GM12864 (cell line): ENCODE measurements around the gene GPS2.
"Not testable (repeated sequence)": the region's sequence is repeated elsewhere in the genome, so short reads cannot be mapped to it uniquely, and the experiment has no call there.

Experiments
- DNase-seq: peaks from one replicate; pipeline ENCODE4 v3.0.0-alpha.2; 2011; ENCODE audit warnings: low read depth
- H3K4me3 ChIP-seq: 2 replicates; pipeline ENCODE4 v1.5.1; 2011; ENCODE audit warnings: mild to moderate bottlenecking, low read depth, low read length, control low read depth
- CTCF ChIP-seq: IDR thresholded peaks from 2 replicates; pipeline ENCODE4 v1.5.1; 2011; ENCODE audit warnings: low read depth, mild to moderate bottlenecking, moderate library complexity, low read length, control low read depth, inconsistent platforms; ENCODE audit errors: missing control alignments

Gene GPS2

GRCh38 chr17:7336240-7337175 is 21.3 kb upstream of the GPS2 start, which contains the start of gene ACAP1:
TSS of gene ACAP1 (plus strand) at chr17:7336529. CDS start at chr17:7336735, 206 bp downstream.
- peak; percentile 56 for DNase-seq
- H3K4me3 ChIP-seq, result peak within 1 kb of the TSS; percentile 90
- no peak for TF ChIP-seq CTCF

GRCh38 chr17:7335765-7336164 is 20.6 kb upstream of the GPS2 start:
- DNase-seq, result not testable (repeated sequence)
- H3K4me3 ChIP-seq, result peak overlapping the region; percentile 90; the same call in 1 of the 2 replicates

- DNase-seq, result no peak
- TF ChIP-seq CTCF, result no peak
- no peak overlapping the region for H3K4me3 ChIP-seq
Observed at GRCh38 chr17:7334938-7335538, 19.9 kb upstream of the GPS2 start.

GRCh38 chr17:7332600-7333069 is 17.5 kb upstream of the GPS2 start:
- not testable (repeated sequence) for DNase-seq
- peak overlapping the region; percentile 15; the same call in 1 of the 2 replicates for H3K4me3 ChIP-seq

GRCh38 chr17:7332111-7332510 is 17.0 kb upstream of the GPS2 start:
- H3K4me3 ChIP-seq, result peak overlapping the region; percentile 15; the same call in 1 of the 2 replicates
- no peak for DNase-seq
- TF ChIP-seq CTCF, result no peak

- no peak for TF ChIP-seq CTCF
- no peak for DNase-seq
- peak overlapping the region; percentile 65 for H3K4me3 ChIP-seq
Observed at GRCh38 chr17:7330638-7331015, 15.5 kb upstream of the GPS2 start.

- no peak for TF ChIP-seq CTCF
- DNase-seq, result peak; percentile 61
- H3K4me3 ChIP-seq, result peak overlapping the region; percentile 65
Observed at GRCh38 chr17:7329997-7330637, 15.0 kb upstream of the GPS2 start.
